B cell (primary cell): ENCODE measurements around the gene SNTB2. TPM values are rescaled to one million over a fixed set of nuclear protein-coding genes. Genes with fewer than 3 reads are reported as not detected.

Source experiments
- ATAC-seq: fragments of 200-7000 bp; cut with Tn5 transposase; one replicate; pipeline ENCODE4 v1.10.0; 2021; ENCODE audit warnings: low read depth, mild to moderate bottlenecking, moderate number of reproducible peaks, moderate library complexity
- CTCF ChIA-PET: fragments of 350-600 bp; sonication (Branson Sonifier 250); formaldehyde crosslinking; loops from one replicate; lab custom pipeline; 2021; ENCODE audit warnings: antibody characterized with exemption, inconsistent platforms; lab: Charles Lee
- POLR2A ChIA-PET: fragments of 350-600 bp; sonication (Branson Sonifier 250); formaldehyde crosslinking; loops from one replicate; lab custom pipeline; 2021; ENCODE audit warnings: antibody characterized with exemption; lab: Charles Lee
- DNase-seq: peaks from one replicate; pipeline ENCODE4 v3.0.0; 2013
- H2AFZ ChIP-seq: 2 replicates; pipeline ENCODE4 v1.6.1; 2012; ENCODE audit warnings: mild to moderate bottlenecking, low read depth, low read length; ENCODE audit not compliant: insufficient read depth, poor library complexity, severe bottlenecking
- H3K27ac ChIP-seq, 2 donors: 1 replicate in 1 of 2; 2 replicates in 1 of 2; pipeline ENCODE4 v1.5.1; 2012 to 2013; ENCODE audit warnings: low read length in 2 of 2, mild to moderate bottlenecking in 2 of 2, moderate library complexity in 1 of 2
- H3K27me3 ChIP-seq, 4 experiments: fragments of 200-600 bp in 1 of 4; sonication (generic) in 1 of 4; replicated peaks in 1 of 4; 1 replicate in 2 of 4; 2 replicates in 2 of 4; pipeline versions ENCODE4 v1.6.1 to v1.7.0; 2013 to 2016; ENCODE audit warnings: low read length in 3 of 4, mild to moderate bottlenecking in 2 of 4, mixed read lengths in 1 of 4, moderate library complexity in 1 of 4; ENCODE audit not compliant: insufficient read depth in 4 of 4, control insufficient read depth in 3 of 4; ENCODE audit errors: control extremely low read depth in 1 of 4
- H3K36me3 ChIP-seq, 2 experiments: replicated peaks in 1 of 2; 1 replicate in 1 of 2; 2 replicates in 1 of 2; pipeline versions ENCODE4 v1.6.1 to v1.7.1; 2013; ENCODE audit warnings: low read length in 1 of 2; ENCODE audit not compliant: insufficient read depth in 2 of 2, control insufficient read depth in 1 of 2; ENCODE audit errors: control extremely low read depth in 1 of 2, extremely low read depth in 1 of 2
- H3K4me1 ChIP-seq, 2 donors: fragments of 200-600 bp in 1 of 2; sonication (generic) in 1 of 2; 1 replicate in 1 of 2; 2 replicates in 1 of 2; pipeline versions ENCODE4 v1.5.1 to v1.6.1; 2013 to 2017; ENCODE audit warnings: low read length in 2 of 2; ENCODE audit not compliant: control insufficient read depth in 2 of 2, insufficient read depth in 2 of 2
- H3K4me2 ChIP-seq: replicated peaks from 2 replicates; pipeline ENCODE3; 2012; ENCODE audit warnings: mild to moderate bottlenecking, low read depth, low read length; ENCODE audit not compliant: poor library complexity, severe bottlenecking
- H3K4me3 ChIP-seq, 5 experiments: fragments of 200-600 bp in 1 of 5; sonication (generic) in 1 of 5; 1 replicate in 3 of 5; 2 replicates in 2 of 5; pipeline versions ENCODE4 v1.5.1 to v1.7.0; 2011 to 2016; ENCODE audit warnings: low read length in 4 of 5, mild to moderate bottlenecking in 4 of 5, low read depth in 2 of 5, control low read depth in 1 of 5, moderate library complexity in 1 of 5; ENCODE audit not compliant: insufficient read depth in 1 of 5; ENCODE audit errors: control extremely low read depth in 1 of 5, extremely low read depth in 1 of 5
- H3K79me2 ChIP-seq: fragments of 200-600 bp; sonication (generic); one replicate; pipeline ENCODE4 v1.6.0; 2016; ENCODE audit warnings: low read length; ENCODE audit not compliant: control insufficient read depth, insufficient read depth
- H3K9ac ChIP-seq: fragments of 200-600 bp; sonication (generic); 2 replicates; pipeline ENCODE4 v1.6.1; 2017; ENCODE audit warnings: mild to moderate bottlenecking, low read length, moderate library complexity
- H3K9me3 ChIP-seq, 3 donors: one replicate each; pipeline versions ENCODE4 v1.6.1 to v1.7.1; 2013; ENCODE audit warnings: low read length in 2 of 3; ENCODE audit not compliant: control insufficient read depth in 2 of 3, insufficient read depth in 1 of 3; ENCODE audit errors: control extremely low read depth in 1 of 3
- H4K20me1 ChIP-seq: 2 replicates; pipeline ENCODE4 v1.6.0; 2012; ENCODE audit warnings: mild to moderate bottlenecking, low read length; ENCODE audit not compliant: insufficient read depth, control insufficient read depth, poor library complexity, severe bottlenecking
- H3K27ac Mint-ChIP-seq: one replicate; pipeline ENCODE4 v1.8.0; 2021; ENCODE audit warnings: mixed read lengths
- H3K27me3 Mint-ChIP-seq: one replicate; pipeline ENCODE4 v1.8.0; 2021; ENCODE audit warnings: mixed read lengths
- H3K4me1 Mint-ChIP-seq: one replicate; pipeline ENCODE4 v1.8.0; 2021; ENCODE audit warnings: mixed read lengths
- H3K4me3 Mint-ChIP-seq: one replicate; pipeline ENCODE4 v1.8.0; 2021; ENCODE audit warnings: mixed read lengths
- H3K9me3 Mint-ChIP-seq: one replicate; pipeline ENCODE4 v1.8.0; 2022; ENCODE audit warnings: mixed read lengths; ENCODE audit not compliant: insufficient read depth
- CTCF ChIP-seq: fragments of 200-600 bp; IDR thresholded peaks from one replicate; pipeline ENCODE4 v1.8.0; 2022; ENCODE audit warnings: antibody characterized with exemption, mild to moderate bottlenecking
- EZH2 ChIP-seq: IDR thresholded peaks from 2 replicates; pipeline ENCODE4 v1.6.1; 2012; ENCODE audit warnings: borderline replicate concordance, low read depth, mild to moderate bottlenecking, moderate library complexity, low read length; ENCODE audit not compliant: insufficient read depth, poor library complexity, severe bottlenecking
- intact Hi-C: fragments of 100-400 bp; cut with micrococcal nuclease; formaldehyde crosslinking; loops from one replicate; pipeline ENCODE4 v1.10.0; 2022
- polyA plus RNA-seq: library from polyadenylated mRNA; depleted of rRNA; stranded (reverse); fragments of >200 nt; gene quantifications from 2 replicates; pipeline ENCODE4 v1.2.3, GENCODE V29; 2012
- total RNA-seq, 2 donors: library from RNA; stranded (reverse); fragments of 120-200 nt in 1 of 2; gene quantifications; 1 replicate in 1 of 2; 2 replicates in 1 of 2; pipeline versions ENCODE4 v1.2.3 to v1.2.4, GENCODE V29; 2013 to 2022

Gene SNTB2
- total and polyA plus RNA-seq, 2 donors (not counting 1 experiment from before 2014, with no cell fraction given) = 3.8 to 16.2 TPM

GRCh38 chr16:69180011-69180338 lies 7.0 kb upstream of the SNTB2 start:
- intact Hi-C loops = loop anchor here (10.0 kb wide), 1 partner anchor 385 kb away; the partner anchor contains the start of gene NFAT5
- no peak for ATAC-seq
- CTCF ChIA-PET = no interaction called here

More at GRCh38 chr16:69180011-69180338, 7.0 kb upstream of the SNTB2 start:
- no peak overlapping the region for H3K27ac Mint-ChIP-seq
- no peaks in the 10 kb centered on the region for H4K20me1 ChIP-seq
- DNase-seq = no peak
- H3K4me3 Mint-ChIP-seq = no peak overlapping the region
- no peaks in the 10 kb centered on the region for H3K79me2 ChIP-seq
- no peak overlapping the region for H3K4me2 ChIP-seq
- no peaks in the 10 kb centered on the region for H3K27me3 ChIP-seq
- H3K9me3 Mint-ChIP-seq = no peaks in the 10 kb centered on the region
- H3K4me1 Mint-ChIP-seq = peaks cover 3% of the 10 kb centered on the region
- no peak overlapping the region for H3K27ac ChIP-seq
- H2AFZ ChIP-seq = no peak overlapping the region
- H3K4me1 ChIP-seq = no peaks in the 10 kb centered on the region
- H3K27me3 Mint-ChIP-seq = no peaks in the 10 kb centered on the region
- H3K9ac ChIP-seq = no peak overlapping the region
- H3K9me3 ChIP-seq = no peaks in the 10 kb centered on the region
- POLR2A ChIA-PET = no interaction called here
- no peaks in the 10 kb centered on the region for H3K36me3 ChIP-seq
- TF ChIP-seq EZH2 (no peak), CTCF (no peak)
- no peak overlapping the region for H3K4me3 ChIP-seq
